WTC11 (cell line): Measurements from ENCODE around the gene PMIS2. TPM values are rescaled to one million over a fixed set of nuclear protein-coding genes. Genes with fewer than 3 reads are reported as not detected.

ENCODE experiments used
- ATAC-seq: fragments of 200-7000 bp; cut with Tn5 transposase; 2 replicates; pipeline ENCODE4 v1.10.0; 2021; ENCODE audit warnings: mild to moderate bottlenecking, moderate library complexity
- CTCF ChIA-PET: fragments of 300-600 bp; sonication (Branson Sonifier 250); formaldehyde crosslinking; loops from one replicate; lab custom pipeline; 2021; ENCODE audit warnings: antibody characterized with exemption; lab: Charles Lee
- POLR2A ChIA-PET: fragments of 350-600 bp; sonication (Branson Sonifier 250); formaldehyde crosslinking; loops from one replicate; lab custom pipeline; 2021; ENCODE audit warnings: antibody characterized with exemption; lab: Charles Lee
- DNase-seq: peaks from one replicate; pipeline ENCODE4 v3.0.0; 2021; ENCODE audit warnings: low spot score
- H3K27ac Mint-ChIP-seq: 2 replicates; pipeline ENCODE4 v1.8.0; 2021; ENCODE audit warnings: mixed read lengths
- H3K27me3 Mint-ChIP-seq: 2 replicates; pipeline ENCODE4 v1.8.0; 2021; ENCODE audit warnings: low read depth, mild to moderate bottlenecking, moderate library complexity, mixed read lengths
- H3K36me3 Mint-ChIP-seq: 2 replicates; pipeline ENCODE4 v1.8.0; 2021; ENCODE audit warnings: mixed read lengths
- H3K4me1 Mint-ChIP-seq: 2 replicates; pipeline ENCODE4 v1.8.0; 2022; ENCODE audit warnings: mixed read lengths
- H3K4me3 Mint-ChIP-seq: 2 replicates; pipeline ENCODE4 v1.8.0; 2021; ENCODE audit warnings: mild to moderate bottlenecking, moderate library complexity, mixed read lengths
- H3K9me3 Mint-ChIP-seq: 2 replicates; pipeline ENCODE4 v1.8.0; 2021; ENCODE audit warnings: mixed read lengths
- CBFB ChIP-seq: sonication (generic); formaldehyde crosslinking; IDR thresholded peaks from 2 replicates; pipeline ENCODE4 v1.8.1; 2022; ENCODE audit warnings: mild to moderate bottlenecking, low read depth, missing genetic modification reagents
- CREM ChIP-seq: sonication (generic); formaldehyde crosslinking; IDR thresholded peaks from 2 replicates; pipeline ENCODE4 v1.8.1; 2022; ENCODE audit warnings: mild to moderate bottlenecking, missing genetic modification reagents, moderate library complexity
- ELF4 ChIP-seq: sonication (generic); formaldehyde crosslinking; IDR thresholded peaks from 2 replicates; pipeline ENCODE4 v1.8.1; 2022; ENCODE audit warnings: low read depth, mild to moderate bottlenecking, moderate library complexity, missing genetic modification reagents
- EMX1 ChIP-seq: fragments of 250-450 bp; sonication (Bioruptor Pico); IDR thresholded peaks from 2 replicates; pipeline ENCODE4 v1.8.0; 2021; ENCODE audit warnings: mild to moderate bottlenecking
- FOXJ3 ChIP-seq: sonication (generic); formaldehyde crosslinking; IDR thresholded peaks from 2 replicates; pipeline ENCODE4 v1.9.0; 2021; ENCODE audit warnings: missing genetic modification reagents, mild to moderate bottlenecking, borderline replicate concordance
- FOXK1 ChIP-seq: sonication (generic); formaldehyde crosslinking; IDR thresholded peaks from 2 replicates; pipeline ENCODE4 v1.8.0; 2022; ENCODE audit warnings: mild to moderate bottlenecking, moderate library complexity, missing genetic modification reagents
- IRF2 ChIP-seq: sonication (generic); formaldehyde crosslinking; IDR thresholded peaks from 2 replicates; pipeline ENCODE4 v1.8.0; 2022; ENCODE audit warnings: low read depth, missing genetic modification reagents, borderline replicate concordance
- JAZF1 ChIP-seq: fragments of 250-450 bp; sonication (Bioruptor Pico); IDR thresholded peaks from 2 replicates; pipeline ENCODE4 v1.9.0; 2021; ENCODE audit warnings: moderate library complexity, mild to moderate bottlenecking, inconsistent platforms
- KAT7 ChIP-seq: sonication (generic); formaldehyde crosslinking; IDR thresholded peaks from 2 replicates; pipeline ENCODE4 v1.8.1; 2023; ENCODE audit warnings: missing genetic modification reagents, mild to moderate bottlenecking, borderline replicate concordance
- RORB ChIP-seq: fragments of 250-450 bp; sonication (Bioruptor Pico); IDR thresholded peaks from 2 replicates; pipeline ENCODE4 v1.9.0; 2021; ENCODE audit warnings: mild to moderate bottlenecking
- SOX15 ChIP-seq: fragments of 250-450 bp; sonication (Bioruptor Pico); IDR thresholded peaks from 2 replicates; pipeline ENCODE4 v1.9.0; 2021; ENCODE audit warnings: mild to moderate bottlenecking
- TEAD4 ChIP-seq: sonication (generic); formaldehyde crosslinking; IDR thresholded peaks from 2 replicates; pipeline ENCODE4 v1.8.0; 2022; ENCODE audit warnings: mild to moderate bottlenecking, missing genetic modification reagents
- TP53 ChIP-seq: sonication (generic); formaldehyde crosslinking; IDR thresholded peaks from 2 replicates; pipeline ENCODE4 v1.8.1; 2023; ENCODE audit warnings: mild to moderate bottlenecking, missing genetic modification reagents
- ZNF121 ChIP-seq: sonication (generic); formaldehyde crosslinking; IDR thresholded peaks from 2 replicates; pipeline ENCODE4 v1.8.0; 2023; ENCODE audit warnings: missing genetic modification reagents
- ZNF138 ChIP-seq: sonication (generic); formaldehyde crosslinking; conservative IDR thresholded peaks from 2 replicates; pipeline ENCODE4 v1.8.1; 2022; ENCODE audit warnings: mild to moderate bottlenecking, moderate library complexity, missing genetic modification reagents
- ZNF219 ChIP-seq: sonication (generic); formaldehyde crosslinking; IDR thresholded peaks from 2 replicates; pipeline ENCODE4 v1.8.0; 2023; ENCODE audit warnings: missing genetic modification reagents, mild to moderate bottlenecking, borderline replicate concordance
- ZNF317 ChIP-seq: sonication (generic); formaldehyde crosslinking; IDR thresholded peaks from 2 replicates; pipeline ENCODE4 v1.8.1; 2023; ENCODE audit warnings: low read depth, mild to moderate bottlenecking, moderate library complexity, missing genetic modification reagents, borderline replicate concordance
- ZNF671 ChIP-seq: fragments of 250-450 bp; sonication (Bioruptor Pico); IDR thresholded peaks from 2 replicates; pipeline ENCODE4 v1.8.0; 2021; ENCODE audit warnings: mild to moderate bottlenecking
- total RNA-seq: library from RNA; stranded (reverse); gene quantifications from 3 replicates; pipeline ENCODE4 v1.2.3, GENCODE V29; 2021
- TF ChIP-seq, protein P1 (sequence below): sonication (generic); formaldehyde crosslinking; IDR thresholded peaks from 2 replicates; pipeline ENCODE4 v1.8.1; 2023; ENCODE audit warnings: mild to moderate bottlenecking, missing genetic modification reagents, moderate library complexity
- TF ChIP-seq, protein P2 (sequence below): fragments of 250-450 bp; sonication (Bioruptor Pico); IDR thresholded peaks from 2 replicates; pipeline ENCODE4 v1.9.0; 2021; ENCODE audit warnings: moderate library complexity, mild to moderate bottlenecking, inconsistent platforms, borderline replicate concordance
- TF ChIP-seq, protein P3 (sequence below): sonication (generic); formaldehyde crosslinking; IDR thresholded peaks from 2 replicates; pipeline ENCODE4 v1.8.1; 2023; ENCODE audit warnings: mild to moderate bottlenecking, moderate library complexity, missing genetic modification reagents
- TF ChIP-seq, protein P4 (sequence below): fragments of 200-600 bp; IDR thresholded peaks from 2 replicates; pipeline ENCODE4 v1.8.0; 2022; ENCODE audit warnings: antibody characterized with exemption
- TF ChIP-seq, protein P5 (sequence below): sonication (generic); formaldehyde crosslinking; IDR thresholded peaks from 2 replicates; pipeline ENCODE4 v1.8.0; 2022; ENCODE audit warnings: mild to moderate bottlenecking, missing genetic modification reagents
- TF ChIP-seq, protein P6 (sequence below): sonication (generic); formaldehyde crosslinking; IDR thresholded peaks from 2 replicates; pipeline ENCODE4 v1.8.0; 2022; ENCODE audit warnings: mild to moderate bottlenecking, missing genetic modification reagents

PMIS2 gene
- total RNA-seq, 1 experiment from 2014 or later, result not detected

DNA sequence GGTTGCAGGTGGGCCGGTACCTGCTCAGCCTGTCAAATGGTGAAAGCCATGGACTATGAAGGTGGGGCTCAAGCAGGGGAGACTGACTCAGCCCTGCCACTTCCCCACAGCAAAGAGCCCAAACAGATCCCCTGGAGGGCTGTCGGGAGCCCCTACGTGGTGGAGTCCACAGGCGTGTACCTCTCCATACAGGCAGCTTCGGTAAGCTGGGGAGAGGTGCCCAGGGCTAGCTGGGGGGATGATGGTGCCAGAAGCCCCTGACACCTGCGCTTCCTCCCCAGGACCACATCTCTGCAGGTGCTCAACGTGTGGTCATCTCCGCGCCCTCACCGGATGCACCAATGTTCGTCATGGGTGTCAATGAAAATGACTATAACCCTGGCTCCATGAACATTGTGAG is 43.8 kb upstream of the PMIS2 start:
- CTCF ChIA-PET, result interaction anchor here (2.9 kb wide), 1 partner anchor 32 kb away, joined by 8 read pairs; no protein-coding TSS in a partner anchor
- ATAC-seq (no peak), DNase-seq (no peak)
- Mint-ChIP-seq H3K27me3 (no peaks in the 10 kb centered on the region; the same call in 1 of the 2 replicates), H3K4me3 (no peak overlapping the region), H3K36me3 (peaks cover 24% of the 10 kb centered on the region), H3K27ac (no peak overlapping the region), H3K9me3 (no peaks in the 10 kb centered on the region), H3K4me1 (peaks cover 18% of the 10 kb centered on the region)
- TF ChIP-seq TEAD4 (CRISPR knock-in tag), result no peak
- TF ChIP-seq FOXK1 (CRISPR knock-in tag), result no peak
- TF ChIP-seq JAZF1, result no peak
- no peak for TF ChIP-seq ZNF671 (CRISPR knock-in tag)
- no peak for TF ChIP-seq FOXJ3 (CRISPR knock-in tag)
- TF ChIP-seq KAT7 (CRISPR knock-in tag), result no peak
- TF ChIP-seq, protein P1, sequence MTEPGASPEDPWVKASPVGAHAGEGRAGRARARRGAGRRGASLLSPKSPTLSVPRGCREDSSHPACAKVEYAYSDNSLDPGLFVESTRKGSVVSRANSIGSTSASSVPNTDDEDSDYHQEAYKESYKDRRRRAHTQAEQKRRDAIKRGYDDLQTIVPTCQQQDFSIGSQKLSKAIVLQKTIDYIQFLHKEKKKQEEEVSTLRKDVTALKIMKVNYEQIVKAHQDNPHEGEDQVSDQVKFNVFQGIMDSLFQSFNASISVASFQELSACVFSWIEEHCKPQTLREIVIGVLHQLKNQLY, result no peak
- TF ChIP-seq, protein P2, sequence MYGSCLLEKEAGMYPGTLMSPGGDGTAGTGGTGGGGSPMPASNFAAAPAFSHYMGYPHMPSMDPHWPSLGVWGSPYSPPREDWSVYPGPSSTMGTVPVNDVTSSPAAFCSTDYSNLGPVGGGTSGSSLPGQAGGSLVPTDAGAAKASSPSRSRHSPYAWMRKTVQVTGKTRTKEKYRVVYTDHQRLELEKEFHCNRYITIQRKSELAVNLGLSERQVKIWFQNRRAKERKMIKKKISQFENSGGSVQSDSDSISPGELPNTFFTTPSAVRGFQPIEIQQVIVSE, result no peak
- no peak for TF ChIP-seq ZNF317 (CRISPR knock-in tag)
- TF ChIP-seq, protein P3, sequence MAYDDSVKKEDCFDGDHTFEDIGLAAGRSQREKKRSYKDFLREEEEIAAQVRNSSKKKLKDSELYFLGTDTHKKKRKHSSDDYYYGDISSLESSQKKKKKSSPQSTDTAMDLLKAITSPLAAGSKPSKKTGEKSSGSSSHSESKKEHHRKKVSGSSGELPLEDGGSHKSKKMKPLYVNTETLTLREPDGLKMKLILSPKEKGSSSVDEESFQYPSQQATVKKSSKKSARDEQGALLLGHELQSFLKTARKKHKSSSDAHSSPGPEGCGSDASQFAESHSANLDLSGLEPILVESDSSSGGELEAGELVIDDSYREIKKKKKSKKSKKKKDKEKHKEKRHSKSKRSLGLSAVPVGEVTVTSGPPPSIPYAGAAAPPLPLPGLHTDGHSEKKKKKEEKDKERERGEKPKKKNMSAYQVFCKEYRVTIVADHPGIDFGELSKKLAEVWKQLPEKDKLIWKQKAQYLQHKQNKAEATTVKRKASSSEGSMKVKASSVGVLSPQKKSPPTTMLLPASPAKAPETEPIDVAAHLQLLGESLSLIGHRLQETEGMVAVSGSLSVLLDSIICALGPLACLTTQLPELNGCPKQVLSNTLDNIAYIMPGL (CRISPR knock-in tag), result no peak
- POLR2A ChIA-PET, result no interaction called here

DNA sequence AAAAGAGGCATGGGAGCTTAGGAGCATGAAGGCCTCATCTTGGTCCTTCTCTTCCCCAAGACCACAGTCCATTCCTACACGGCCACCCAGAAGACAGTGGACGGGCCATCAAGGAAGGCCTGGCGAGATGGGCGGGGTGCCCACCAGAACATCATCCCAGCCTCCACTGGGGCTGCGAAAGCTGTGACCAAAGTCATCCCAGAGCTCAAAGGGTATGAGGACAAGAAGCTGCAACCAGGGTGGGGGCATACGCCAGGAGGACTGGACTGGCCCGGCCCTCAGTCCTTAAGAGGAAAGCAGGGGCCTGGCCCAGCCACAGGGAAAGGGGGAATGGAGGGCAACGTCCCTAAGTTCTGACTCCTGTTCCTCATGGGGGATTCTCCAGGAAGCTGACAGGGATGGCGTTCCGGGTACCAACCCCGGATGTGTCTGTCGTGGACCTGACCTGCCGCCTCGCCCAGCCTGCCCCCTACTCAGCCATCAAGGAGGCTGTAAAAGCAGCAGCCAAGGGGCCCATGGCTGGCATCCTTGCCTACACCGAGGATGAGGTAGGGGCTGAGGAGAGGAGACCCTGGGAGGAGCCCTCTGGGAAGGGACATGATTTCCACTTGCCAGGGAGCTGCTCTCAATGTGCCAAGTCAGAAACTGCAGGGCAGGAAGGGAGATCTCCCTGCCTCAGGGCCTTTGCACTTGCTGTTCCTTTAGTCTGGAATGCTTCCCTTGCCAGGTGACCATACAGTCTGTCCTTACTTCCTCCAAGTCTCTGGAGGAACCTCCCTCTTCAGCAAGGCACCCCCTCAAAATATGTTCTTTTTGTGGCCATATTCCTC is 42.5 kb upstream of the PMIS2 start:
- no peak overlapping the region for H3K27ac Mint-ChIP-seq
- H3K9me3 Mint-ChIP-seq, result no peaks in the 10 kb centered on the region
- ChIA-PET POLR2A (no interaction called here), CTCF (interaction anchor here (2.0 kb wide), 1 partner anchor 33 kb away, joined by 6 read pairs; no protein-coding TSS in a partner anchor)
- TF ChIP-seq CBFB (CRISPR knock-in tag) (no peak), CREM (CRISPR knock-in tag) (no peak), ELF4 (CRISPR knock-in tag) (no peak), ZNF219 (CRISPR knock-in tag) (no peak), ZNF671 (CRISPR knock-in tag) (no peak), EMX1 (CRISPR knock-in tag) (no peak), TP53 (CRISPR knock-in tag) (no peak), ZNF138 (CRISPR knock-in tag) (no peak), RORB (no peak), IRF2 (CRISPR knock-in tag) (no peak), ZNF121 (CRISPR knock-in tag) (no peak), SOX15 (CRISPR knock-in tag) (no peak)
- TF ChIP-seq, protein P4, sequence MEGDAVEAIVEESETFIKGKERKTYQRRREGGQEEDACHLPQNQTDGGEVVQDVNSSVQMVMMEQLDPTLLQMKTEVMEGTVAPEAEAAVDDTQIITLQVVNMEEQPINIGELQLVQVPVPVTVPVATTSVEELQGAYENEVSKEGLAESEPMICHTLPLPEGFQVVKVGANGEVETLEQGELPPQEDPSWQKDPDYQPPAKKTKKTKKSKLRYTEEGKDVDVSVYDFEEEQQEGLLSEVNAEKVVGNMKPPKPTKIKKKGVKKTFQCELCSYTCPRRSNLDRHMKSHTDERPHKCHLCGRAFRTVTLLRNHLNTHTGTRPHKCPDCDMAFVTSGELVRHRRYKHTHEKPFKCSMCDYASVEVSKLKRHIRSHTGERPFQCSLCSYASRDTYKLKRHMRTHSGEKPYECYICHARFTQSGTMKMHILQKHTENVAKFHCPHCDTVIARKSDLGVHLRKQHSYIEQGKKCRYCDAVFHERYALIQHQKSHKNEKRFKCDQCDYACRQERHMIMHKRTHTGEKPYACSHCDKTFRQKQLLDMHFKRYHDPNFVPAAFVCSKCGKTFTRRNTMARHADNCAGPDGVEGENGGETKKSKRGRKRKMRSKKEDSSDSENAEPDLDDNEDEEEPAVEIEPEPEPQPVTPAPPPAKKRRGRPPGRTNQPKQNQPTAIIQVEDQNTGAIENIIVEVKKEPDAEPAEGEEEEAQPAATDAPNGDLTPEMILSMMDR, result no peak
- TF ChIP-seq, protein P5, sequence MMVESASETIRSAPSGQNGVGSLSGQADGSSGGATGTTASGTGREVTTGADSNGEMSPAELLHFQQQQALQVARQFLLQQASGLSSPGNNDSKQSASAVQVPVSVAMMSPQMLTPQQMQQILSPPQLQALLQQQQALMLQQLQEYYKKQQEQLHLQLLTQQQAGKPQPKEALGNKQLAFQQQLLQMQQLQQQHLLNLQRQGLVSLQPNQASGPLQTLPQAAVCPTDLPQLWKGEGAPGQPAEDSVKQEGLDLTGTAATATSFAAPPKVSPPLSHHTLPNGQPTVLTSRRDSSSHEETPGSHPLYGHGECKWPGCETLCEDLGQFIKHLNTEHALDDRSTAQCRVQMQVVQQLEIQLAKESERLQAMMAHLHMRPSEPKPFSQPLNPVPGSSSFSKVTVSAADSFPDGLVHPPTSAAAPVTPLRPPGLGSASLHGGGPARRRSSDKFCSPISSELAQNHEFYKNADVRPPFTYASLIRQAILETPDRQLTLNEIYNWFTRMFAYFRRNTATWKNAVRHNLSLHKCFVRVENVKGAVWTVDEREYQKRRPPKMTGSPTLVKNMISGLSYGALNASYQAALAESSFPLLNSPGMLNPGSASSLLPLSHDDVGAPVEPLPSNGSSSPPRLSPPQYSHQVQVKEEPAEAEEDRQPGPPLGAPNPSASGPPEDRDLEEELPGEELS, result no peak
- TF ChIP-seq, protein P6, sequence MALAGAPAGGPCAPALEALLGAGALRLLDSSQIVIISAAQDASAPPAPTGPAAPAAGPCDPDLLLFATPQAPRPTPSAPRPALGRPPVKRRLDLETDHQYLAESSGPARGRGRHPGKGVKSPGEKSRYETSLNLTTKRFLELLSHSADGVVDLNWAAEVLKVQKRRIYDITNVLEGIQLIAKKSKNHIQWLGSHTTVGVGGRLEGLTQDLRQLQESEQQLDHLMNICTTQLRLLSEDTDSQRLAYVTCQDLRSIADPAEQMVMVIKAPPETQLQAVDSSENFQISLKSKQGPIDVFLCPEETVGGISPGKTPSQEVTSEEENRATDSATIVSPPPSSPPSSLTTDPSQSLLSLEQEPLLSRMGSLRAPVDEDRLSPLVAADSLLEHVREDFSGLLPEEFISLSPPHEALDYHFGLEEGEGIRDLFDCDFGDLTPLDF (CRISPR knock-in tag), result no peak
- H3K4me1 Mint-ChIP-seq, result peaks cover 18% of the 10 kb centered on the region
- DNase-seq (no peak), ATAC-seq (no peak)
- peaks cover 27% of the 10 kb centered on the region for H3K36me3 Mint-ChIP-seq
- no peaks in the 10 kb centered on the region; the same call in 1 of the 2 replicates for H3K27me3 Mint-ChIP-seq
- peak overlapping the region; percentile 92; the same call in 1 of the 2 replicates for H3K4me3 Mint-ChIP-seq
